Keratinocyte (primary cell): ENCODE data around the gene TMEM270. TPM values are rescaled to one million over a fixed set of nuclear protein-coding genes. Genes with fewer than 3 reads are reported as not detected.

ENCODE experiments used
- DNase-seq: peaks from one replicate; pipeline ENCODE4 v3.0.0-alpha.2; 2011; ENCODE audit warnings: low read depth, missing footprints, low spot score
- FAIRE-seq: peaks from 2 replicates; lab custom pipeline; 2011; peaks lifted over from hg19 to GRCh38; lab: Jason Lieb, UNC
- H2AFZ ChIP-seq: 2 replicates; pipeline ENCODE4 v1.6.0; 2012; ENCODE audit warnings: low read length, control low read depth, inconsistent platforms; ENCODE audit not compliant: control insufficient read depth
- H3K27ac ChIP-seq: 2 replicates; pipeline ENCODE4 v1.5.1; 2011; ENCODE audit warnings: low read length; ENCODE audit not compliant: control insufficient read depth, insufficient read depth
- H3K27me3 ChIP-seq: 3 replicates; pipeline ENCODE4 v1.6.0; 2011; ENCODE audit warnings: low read length; ENCODE audit not compliant: control insufficient read depth, insufficient read depth; ENCODE audit errors: extremely low read depth
- H3K36me3 ChIP-seq, 2 experiments: 2 replicates in 1 of 2; 3 replicates in 1 of 2; pipeline ENCODE4 v1.5.1; 2011; ENCODE audit warnings: low read length in 2 of 2, mild to moderate bottlenecking in 1 of 2; ENCODE audit not compliant: control insufficient read depth in 2 of 2, insufficient read depth in 2 of 2; ENCODE audit errors: extremely low read depth in 1 of 2
- H3K4me1 ChIP-seq: 3 replicates; pipeline ENCODE4 v1.5.1; 2011; ENCODE audit warnings: low read length; ENCODE audit not compliant: control insufficient read depth, insufficient read depth; ENCODE audit errors: extremely low read depth
- H3K4me2 ChIP-seq: 3 replicates; pipeline ENCODE4 v1.6.0; 2011; ENCODE audit warnings: low read depth, low read length; ENCODE audit not compliant: control insufficient read depth, insufficient read depth; ENCODE audit errors: extremely low read depth
- H3K4me3 ChIP-seq, 3 experiments: fragments of 200-600 bp in 1 of 3; sonication (generic) in 1 of 3; 2 replicates in 2 of 3; 3 replicates in 1 of 3; pipeline ENCODE4 v1.5.1; 2011 to 2016; ENCODE audit warnings: low read length in 3 of 3, mild to moderate bottlenecking in 3 of 3, control low read depth in 2 of 3, inconsistent platforms in 1 of 3, low read depth in 1 of 3, mixed read lengths in 1 of 3, mixed run types in 1 of 3, moderate library complexity in 1 of 3; ENCODE audit not compliant: control insufficient read depth in 2 of 3, insufficient read depth in 2 of 3; ENCODE audit errors: extremely low read depth in 1 of 3
- H3K79me2 ChIP-seq: 2 replicates; pipeline ENCODE4 v1.6.0; 2012; ENCODE audit warnings: low read length; ENCODE audit not compliant: control insufficient read depth, insufficient read depth
- H3K9ac ChIP-seq: 3 replicates; pipeline ENCODE4 v1.6.0; 2011; ENCODE audit warnings: low read length; ENCODE audit not compliant: control insufficient read depth, insufficient read depth; ENCODE audit errors: extremely low read depth
- H3K9me1 ChIP-seq: 3 replicates; pipeline ENCODE4 v1.6.0; 2011; ENCODE audit warnings: low read length; ENCODE audit not compliant: control insufficient read depth, insufficient read depth; ENCODE audit errors: extremely low read depth
- H3K9me3 ChIP-seq: 2 replicates; pipeline ENCODE4 v1.5.1; 2012; ENCODE audit warnings: low read depth, low read length; ENCODE audit not compliant: control insufficient read depth
- H4K20me1 ChIP-seq: 3 replicates; pipeline ENCODE4 v1.6.0; 2011; ENCODE audit warnings: low read length; ENCODE audit not compliant: control insufficient read depth, insufficient read depth; ENCODE audit errors: extremely low read depth
- EZH2 ChIP-seq: IDR thresholded peaks from one replicate; pipeline ENCODE4 v1.6.1; 2012; ENCODE audit warnings: inconsistent platforms, mild to moderate bottlenecking, low read length, moderate library complexity
- dilution Hi-C: fragments of 300-500 bp; cut with MboI; formaldehyde crosslinking; loops from one replicate; pipeline ENCODE4 v1.7.0; 2020; ENCODE audit warnings: low sequenced_read_pairs; ENCODE audit not compliant: extremely low pct_ligation_motif_present
- polyA plus RNA-seq, 5 experiments: library from polyadenylated mRNA; depleted of rRNA in 3 of 5; stranded (reverse) in 3 of 5; stranded (forward) in 1 of 5; unstranded in 1 of 5; fragments of >200 nt; gene quantifications; 1 replicate in 1 of 5; 2 replicates in 3 of 5; 3 replicates in 1 of 5; pipeline versions ENCODE4 v1.2.1 to v1.2.3, GENCODE V29; 2011 to 2012; ENCODE audit warnings: missing spikeins in 2 of 5, low read depth in 1 of 5, low replicate concordance in 1 of 5
- TF ChIP-seq, protein P1 (sequence below), 3 experiments: IDR thresholded peaks in 1 of 3; conservative IDR thresholded peaks in 1 of 3; optimal IDR thresholded peaks in 1 of 3; 2 replicates in 2 of 3; 3 replicates in 1 of 3; pipeline versions ENCODE3 to v1.5.1; 2011; ENCODE audit warnings: low read length in 3 of 3, mild to moderate bottlenecking in 3 of 3, moderate library complexity in 2 of 3, control low read depth in 1 of 3, inconsistent platforms in 1 of 3; ENCODE audit not compliant: insufficient read depth in 2 of 3; ENCODE audit errors: extremely low read depth in 1 of 3

The TMEM270 gene
- polyA plus RNA-seq, 1 donor (not counting 4 experiments of a cell fraction or from before 2014, with no cell fraction given): not detected

DNA sequence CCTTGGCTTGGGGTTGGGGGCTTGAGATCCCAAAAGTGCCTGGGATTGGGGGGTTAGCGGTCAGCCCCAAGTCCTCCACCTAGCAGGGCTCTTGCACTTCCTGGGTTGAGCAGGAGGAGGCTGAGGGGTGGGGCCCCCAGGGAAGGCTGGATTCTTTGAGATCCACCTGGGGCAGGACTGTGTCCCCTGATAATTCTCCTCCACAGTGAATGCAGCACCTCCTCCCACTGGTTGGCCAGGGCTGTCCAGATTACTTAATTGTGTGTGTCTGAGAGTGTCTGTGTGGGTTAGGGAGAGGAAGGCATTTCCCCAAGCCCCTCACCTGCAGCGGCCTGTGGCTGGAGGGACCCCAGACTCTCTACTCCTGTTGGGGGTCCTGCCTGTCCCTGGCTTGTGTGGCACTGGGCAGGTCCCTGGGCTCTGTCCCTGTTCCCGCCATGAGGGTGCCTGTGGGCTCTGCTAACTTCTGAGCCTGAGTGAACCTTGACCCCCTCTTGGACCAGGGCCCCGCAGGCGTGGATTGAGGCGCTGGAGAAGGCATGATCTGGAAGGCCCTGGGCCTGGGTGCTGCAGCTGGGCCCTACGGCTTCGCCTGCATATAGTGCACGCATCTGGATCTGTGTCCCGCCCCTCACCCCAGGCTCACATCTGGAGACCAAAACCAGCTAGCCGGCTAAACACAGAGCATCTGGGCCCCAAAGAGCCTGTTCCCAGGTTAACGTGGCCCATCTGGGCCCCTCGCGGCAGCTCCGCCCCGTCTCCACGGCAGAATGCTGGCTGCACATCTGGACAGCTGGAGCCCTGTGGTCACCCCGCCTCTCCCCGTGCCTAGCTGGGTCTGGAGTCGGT, 10.4 kb downstream of the TMEM270 start:
- no peaks in the 10 kb centered on the region for H3K9me3 ChIP-seq

DNA sequence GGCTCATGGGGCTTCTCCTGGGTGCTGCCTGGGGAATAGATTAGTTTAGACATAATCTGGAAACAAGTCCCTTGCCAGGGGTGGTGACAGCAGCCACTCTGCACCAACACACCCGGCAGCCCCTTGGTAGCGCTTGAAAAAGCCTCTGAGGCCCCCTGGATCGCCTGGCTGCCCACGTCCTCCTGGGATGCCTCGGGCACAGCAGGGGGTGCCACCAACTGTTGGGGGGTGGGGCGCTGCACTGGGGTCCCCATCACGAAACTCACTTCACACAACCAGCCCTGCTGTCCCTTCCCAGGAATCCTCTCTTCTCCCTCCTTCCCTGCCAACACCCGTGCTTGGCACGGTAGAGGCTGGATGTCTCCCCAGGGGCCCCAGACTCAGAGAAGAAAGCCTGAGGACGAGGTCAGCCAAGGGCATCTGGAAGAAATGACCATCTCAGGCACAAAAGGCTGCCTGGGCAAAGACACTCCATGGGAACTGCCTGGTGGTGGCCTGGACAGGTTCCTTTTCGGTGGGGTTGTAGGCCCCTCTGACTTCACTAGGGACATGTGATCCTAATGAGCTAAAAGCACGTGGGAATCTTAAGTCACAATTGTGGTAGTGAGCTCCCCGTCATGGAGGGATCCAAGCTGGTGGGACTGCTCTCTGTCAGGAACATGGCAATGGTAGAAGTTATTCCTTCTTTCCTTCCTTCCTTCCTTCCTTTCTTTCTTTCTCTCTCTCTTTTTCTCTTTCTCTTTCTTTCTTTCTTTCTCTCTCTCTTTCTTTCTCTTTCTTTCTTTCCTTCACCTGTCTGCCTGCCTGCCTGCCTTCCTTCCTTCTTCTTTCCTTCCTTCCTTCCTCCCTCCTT, 11.3 kb downstream of the TMEM270 start:
- Histone ChIP-seq H3K36me3 (no peaks in the 10 kb centered on the region), H3K9me1 (no peaks in the 10 kb centered on the region), H3K27ac (no peak overlapping the region), H3K4me3 (no peak overlapping the region), H3K79me2 (no peaks in the 10 kb centered on the region), H3K4me1 (no peaks in the 10 kb centered on the region), H3K4me2 (no peak overlapping the region), H3K9ac (no peak overlapping the region), H3K9me3 (no peaks in the 10 kb centered on the region), H4K20me1 (no peaks in the 10 kb centered on the region), H3K27me3 (no peaks in the 10 kb centered on the region), H2AFZ (no peak overlapping the region)
- no peak for FAIRE-seq
- DNase-seq: no peak
- dilution Hi-C loops: loop anchor here (25.0 kb wide), 1 partner anchor 90 kb away; no protein-coding TSS in a partner anchor
- TF ChIP-seq, protein P1, sequence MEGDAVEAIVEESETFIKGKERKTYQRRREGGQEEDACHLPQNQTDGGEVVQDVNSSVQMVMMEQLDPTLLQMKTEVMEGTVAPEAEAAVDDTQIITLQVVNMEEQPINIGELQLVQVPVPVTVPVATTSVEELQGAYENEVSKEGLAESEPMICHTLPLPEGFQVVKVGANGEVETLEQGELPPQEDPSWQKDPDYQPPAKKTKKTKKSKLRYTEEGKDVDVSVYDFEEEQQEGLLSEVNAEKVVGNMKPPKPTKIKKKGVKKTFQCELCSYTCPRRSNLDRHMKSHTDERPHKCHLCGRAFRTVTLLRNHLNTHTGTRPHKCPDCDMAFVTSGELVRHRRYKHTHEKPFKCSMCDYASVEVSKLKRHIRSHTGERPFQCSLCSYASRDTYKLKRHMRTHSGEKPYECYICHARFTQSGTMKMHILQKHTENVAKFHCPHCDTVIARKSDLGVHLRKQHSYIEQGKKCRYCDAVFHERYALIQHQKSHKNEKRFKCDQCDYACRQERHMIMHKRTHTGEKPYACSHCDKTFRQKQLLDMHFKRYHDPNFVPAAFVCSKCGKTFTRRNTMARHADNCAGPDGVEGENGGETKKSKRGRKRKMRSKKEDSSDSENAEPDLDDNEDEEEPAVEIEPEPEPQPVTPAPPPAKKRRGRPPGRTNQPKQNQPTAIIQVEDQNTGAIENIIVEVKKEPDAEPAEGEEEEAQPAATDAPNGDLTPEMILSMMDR (optimal IDR thresholded peaks at IDR 0.05 in 1 of 3, IDR thresholded peaks at IDR 0.05 in 1 of 3, conservative IDR thresholded peaks at IDR 0.05 in 1 of 3; ENCODE audit: extremely low read depth in 1 of 3, insufficient read depth in 2 of 3, low read length in 3 of 3): no peak
- no peak for TF ChIP-seq EZH2

More for the DNA sequence above, 10.4 kb downstream of the TMEM270 start:
- DNase-seq: no peak
- Histone ChIP-seq H4K20me1 (no peaks in the 10 kb centered on the region), H3K27me3 (no peaks in the 10 kb centered on the region), H3K27ac (no peak overlapping the region), H2AFZ (no peak overlapping the region), H3K9ac (no peak overlapping the region), H3K9me1 (no peaks in the 10 kb centered on the region), H3K36me3 (no peaks in the 10 kb centered on the region), H3K4me1 (no peaks in the 10 kb centered on the region), H3K4me3 (no peak overlapping the region), H3K4me2 (no peak overlapping the region), H3K79me2 (no peaks in the 10 kb centered on the region)
- TF ChIP-seq EZH2: no peak
- TF ChIP-seq, protein P1 (optimal IDR thresholded peaks at IDR 0.05 in 1 of 3, IDR thresholded peaks at IDR 0.05 in 1 of 3, conservative IDR thresholded peaks at IDR 0.05 in 1 of 3; ENCODE audit: extremely low read depth in 1 of 3, insufficient read depth in 2 of 3, low read length in 3 of 3): no peak
- dilution Hi-C loops: loop anchor here (25.0 kb wide), 1 partner anchor 91 kb away; no protein-coding TSS in a partner anchor
- FAIRE-seq: no peak
